ENCODE results near the gene EPB41L5. TPM values are rescaled to one million over a fixed set of nuclear protein-coding genes. Genes with fewer than 3 reads are reported as not detected.

The EPB41L5 gene
- total and polyA plus RNA-seq, 9 of the 15 experiments (the other 6 are each of a cell fraction or from before 2014, with no cell fraction given): 2.3 to 14.1 (median 8.2) TPM

DNA sequence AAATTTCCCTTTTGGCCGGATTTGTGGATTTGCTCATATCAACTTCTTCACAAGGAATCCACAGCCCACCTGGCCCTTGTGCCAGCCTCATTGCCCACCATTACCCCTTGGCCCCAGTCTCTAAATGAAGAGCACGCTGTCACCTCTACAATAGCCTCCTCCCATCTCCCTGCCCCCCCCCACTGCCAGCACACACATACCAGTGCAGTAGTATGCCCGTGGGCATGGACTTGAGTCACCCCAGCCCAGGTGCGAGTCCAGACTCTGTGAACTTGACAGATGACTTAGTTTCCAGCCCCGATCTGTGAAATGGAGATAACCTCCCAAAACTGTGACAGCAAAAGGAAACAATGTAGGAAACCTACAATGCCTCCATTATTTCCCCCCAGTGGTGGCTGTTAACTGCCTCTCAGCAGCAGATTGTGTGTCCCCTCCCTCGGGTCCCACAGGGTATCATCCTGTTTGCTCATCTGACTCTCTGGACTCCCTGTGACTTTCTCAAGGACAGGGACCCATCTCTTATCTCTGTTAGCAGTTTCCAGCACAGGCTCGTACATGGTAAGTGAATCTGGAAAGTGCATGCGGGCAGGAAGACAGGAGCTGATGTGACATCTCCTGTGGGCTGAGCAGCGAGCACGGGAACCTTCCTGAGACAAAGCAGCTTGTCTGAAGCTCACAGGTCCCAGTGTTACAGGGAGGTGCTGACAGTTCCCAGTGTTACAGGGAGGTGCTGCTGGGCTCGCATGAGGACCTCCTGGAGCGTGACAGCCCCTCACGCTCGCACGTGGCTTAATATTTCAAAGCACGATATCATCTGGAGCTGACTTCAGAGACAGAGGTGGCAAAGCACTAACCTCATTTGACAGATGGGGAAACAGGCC, 214.5 kb downstream of the EPB41L5 start:
- ATAC-seq (peak; percentile 26), DNase-seq (ENCODE audit: extremely low read depth in 1 of 4, low spot score in 3 of 4) (peak in 2 of 4 experiments; percentile 49 to 79), FAIRE-seq (peak; percentile 80)
- Histone ChIP-seq H3K9ac (ENCODE audit: insufficient read depth in 1 of 2, low read depth in 2 of 2, low read length in 2 of 2) (peak overlapping the region in 1 of 2 experiments; percentile 83; a peak in 2 of 4 replicates), H2AFZ (ENCODE audit: low read depth, low read length) (peak overlapping the region; percentile 77), H3K4me3 (no peak overlapping the region), H3K79me2 (ENCODE audit: control insufficient read depth, insufficient read depth, low read length) (peaks cover 6% of the 10 kb centered on the region), H3K9me3 (replicated peaks; ENCODE audit: control insufficient read depth, insufficient read depth, low read depth, low read length) (0 out of 2 replicates have a peak, but pooled peaks cover under 1% of the 10 kb centered on the region), H3K9me1 (ENCODE audit: control insufficient read depth, insufficient read depth, low read length) (no peaks in the 10 kb centered on the region), H3K36me3 (ENCODE audit: control insufficient read depth, insufficient read depth, low read length) (no peaks in the 10 kb centered on the region), H3K27ac (ENCODE audit: extremely low read depth, low read depth, low read length) (no peak overlapping the region), H3K4me2 (ENCODE audit: insufficient read depth, low read length) (peak overlapping the region; percentile 61; the same call in 1 of the 2 replicates), H3K4me1 (replicated peaks in 1 of 2; ENCODE audit: control insufficient read depth in 2 of 2, insufficient read depth in 2 of 2, low read length in 2 of 2) (peaks cover 27 to 34% of the 10 kb centered on the region in 2 experiments), H4K20me1 (replicated peaks; ENCODE audit: control insufficient read depth, insufficient read depth, low read length) (no peaks in the 10 kb centered on the region), H3K27me3 (ENCODE audit: control insufficient read depth in 2 of 2, insufficient read depth in 2 of 2, low read length in 2 of 2) (no peaks in the 10 kb centered on the region; a peak in 1 of 5 replicates)
- ChIA-PET POLR2A (interaction anchor here (0.6 to 1.2 kb wide), 4 partner anchors 9 to 115 kb away, joined by 3 to 4 read pairs (median 3); no protein-coding TSS in a partner anchor), CTCF (ENCODE audit: low intra/inter-chr PET ratio) (no interaction called here)
- intact Hi-C loops (cut with micrococcal nuclease) (no loop called here), in situ Hi-C loops (cut with MboI) (no loop called here)
- BruUV-seq (replicated peaks): no TSS peak
- 14% methylated on average over 16 of the region's 16 CpGs for WGBS (ENCODE audit: insufficient coverage, low coverage, missing lambda C conversion rate)
- 0 out of 2 replicates have a peak, but pooled peaks have one; percentile 18 for TF ChIP-seq ETV1 (tag; conservative IDR thresholded peaks at IDR 0.05; ENCODE audit: low read depth)
- 0 out of 2 replicates have a peak, but pooled peaks have one; percentile 50 for TF ChIP-seq DPF2 (IDR thresholded peaks at IDR 0.05)
- peak; percentile 65 for TF ChIP-seq ZEB2 (IDR thresholded peaks at IDR 0.05)
- TF ChIP-seq CTBP1 (IDR thresholded peaks at IDR 0.05; ENCODE audit: borderline replicate concordance): peak; percentile 98
- TF ChIP-seq CBFA2T3 (IDR thresholded peaks at IDR 0.05): peak; percentile 83
- TF ChIP-seq, protein P1, sequence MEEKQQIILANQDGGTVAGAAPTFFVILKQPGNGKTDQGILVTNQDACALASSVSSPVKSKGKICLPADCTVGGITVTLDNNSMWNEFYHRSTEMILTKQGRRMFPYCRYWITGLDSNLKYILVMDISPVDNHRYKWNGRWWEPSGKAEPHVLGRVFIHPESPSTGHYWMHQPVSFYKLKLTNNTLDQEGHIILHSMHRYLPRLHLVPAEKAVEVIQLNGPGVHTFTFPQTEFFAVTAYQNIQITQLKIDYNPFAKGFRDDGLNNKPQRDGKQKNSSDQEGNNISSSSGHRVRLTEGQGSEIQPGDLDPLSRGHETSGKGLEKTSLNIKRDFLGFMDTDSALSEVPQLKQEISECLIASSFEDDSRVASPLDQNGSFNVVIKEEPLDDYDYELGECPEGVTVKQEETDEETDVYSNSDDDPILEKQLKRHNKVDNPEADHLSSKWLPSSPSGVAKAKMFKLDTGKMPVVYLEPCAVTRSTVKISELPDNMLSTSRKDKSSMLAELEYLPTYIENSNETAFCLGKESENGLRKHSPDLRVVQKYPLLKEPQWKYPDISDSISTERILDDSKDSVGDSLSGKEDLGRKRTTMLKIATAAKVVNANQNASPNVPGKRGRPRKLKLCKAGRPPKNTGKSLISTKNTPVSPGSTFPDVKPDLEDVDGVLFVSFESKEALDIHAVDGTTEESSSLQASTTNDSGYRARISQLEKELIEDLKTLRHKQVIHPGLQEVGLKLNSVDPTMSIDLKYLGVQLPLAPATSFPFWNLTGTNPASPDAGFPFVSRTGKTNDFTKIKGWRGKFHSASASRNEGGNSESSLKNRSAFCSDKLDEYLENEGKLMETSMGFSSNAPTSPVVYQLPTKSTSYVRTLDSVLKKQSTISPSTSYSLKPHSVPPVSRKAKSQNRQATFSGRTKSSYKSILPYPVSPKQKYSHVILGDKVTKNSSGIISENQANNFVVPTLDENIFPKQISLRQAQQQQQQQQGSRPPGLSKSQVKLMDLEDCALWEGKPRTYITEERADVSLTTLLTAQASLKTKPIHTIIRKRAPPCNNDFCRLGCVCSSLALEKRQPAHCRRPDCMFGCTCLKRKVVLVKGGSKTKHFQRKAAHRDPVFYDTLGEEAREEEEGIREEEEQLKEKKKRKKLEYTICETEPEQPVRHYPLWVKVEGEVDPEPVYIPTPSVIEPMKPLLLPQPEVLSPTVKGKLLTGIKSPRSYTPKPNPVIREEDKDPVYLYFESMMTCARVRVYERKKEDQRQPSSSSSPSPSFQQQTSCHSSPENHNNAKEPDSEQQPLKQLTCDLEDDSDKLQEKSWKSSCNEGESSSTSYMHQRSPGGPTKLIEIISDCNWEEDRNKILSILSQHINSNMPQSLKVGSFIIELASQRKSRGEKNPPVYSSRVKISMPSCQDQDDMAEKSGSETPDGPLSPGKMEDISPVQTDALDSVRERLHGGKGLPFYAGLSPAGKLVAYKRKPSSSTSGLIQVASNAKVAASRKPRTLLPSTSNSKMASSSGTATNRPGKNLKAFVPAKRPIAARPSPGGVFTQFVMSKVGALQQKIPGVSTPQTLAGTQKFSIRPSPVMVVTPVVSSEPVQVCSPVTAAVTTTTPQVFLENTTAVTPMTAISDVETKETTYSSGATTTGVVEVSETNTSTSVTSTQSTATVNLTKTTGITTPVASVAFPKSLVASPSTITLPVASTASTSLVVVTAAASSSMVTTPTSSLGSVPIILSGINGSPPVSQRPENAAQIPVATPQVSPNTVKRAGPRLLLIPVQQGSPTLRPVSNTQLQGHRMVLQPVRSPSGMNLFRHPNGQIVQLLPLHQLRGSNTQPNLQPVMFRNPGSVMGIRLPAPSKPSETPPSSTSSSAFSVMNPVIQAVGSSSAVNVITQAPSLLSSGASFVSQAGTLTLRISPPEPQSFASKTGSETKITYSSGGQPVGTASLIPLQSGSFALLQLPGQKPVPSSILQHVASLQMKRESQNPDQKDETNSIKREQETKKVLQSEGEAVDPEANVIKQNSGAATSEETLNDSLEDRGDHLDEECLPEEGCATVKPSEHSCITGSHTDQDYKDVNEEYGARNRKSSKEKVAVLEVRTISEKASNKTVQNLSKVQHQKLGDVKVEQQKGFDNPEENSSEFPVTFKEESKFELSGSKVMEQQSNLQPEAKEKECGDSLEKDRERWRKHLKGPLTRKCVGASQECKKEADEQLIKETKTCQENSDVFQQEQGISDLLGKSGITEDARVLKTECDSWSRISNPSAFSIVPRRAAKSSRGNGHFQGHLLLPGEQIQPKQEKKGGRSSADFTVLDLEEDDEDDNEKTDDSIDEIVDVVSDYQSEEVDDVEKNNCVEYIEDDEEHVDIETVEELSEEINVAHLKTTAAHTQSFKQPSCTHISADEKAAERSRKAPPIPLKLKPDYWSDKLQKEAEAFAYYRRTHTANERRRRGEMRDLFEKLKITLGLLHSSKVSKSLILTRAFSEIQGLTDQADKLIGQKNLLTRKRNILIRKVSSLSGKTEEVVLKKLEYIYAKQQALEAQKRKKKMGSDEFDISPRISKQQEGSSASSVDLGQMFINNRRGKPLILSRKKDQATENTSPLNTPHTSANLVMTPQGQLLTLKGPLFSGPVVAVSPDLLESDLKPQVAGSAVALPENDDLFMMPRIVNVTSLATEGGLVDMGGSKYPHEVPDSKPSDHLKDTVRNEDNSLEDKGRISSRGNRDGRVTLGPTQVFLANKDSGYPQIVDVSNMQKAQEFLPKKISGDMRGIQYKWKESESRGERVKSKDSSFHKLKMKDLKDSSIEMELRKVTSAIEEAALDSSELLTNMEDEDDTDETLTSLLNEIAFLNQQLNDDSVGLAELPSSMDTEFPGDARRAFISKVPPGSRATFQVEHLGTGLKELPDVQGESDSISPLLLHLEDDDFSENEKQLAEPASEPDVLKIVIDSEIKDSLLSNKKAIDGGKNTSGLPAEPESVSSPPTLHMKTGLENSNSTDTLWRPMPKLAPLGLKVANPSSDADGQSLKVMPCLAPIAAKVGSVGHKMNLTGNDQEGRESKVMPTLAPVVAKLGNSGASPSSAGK (IDR thresholded peaks at IDR 0.05): peak; percentile 70
- TF ChIP-seq ZNF212 (CRISPR knock-in tag; IDR thresholded peaks at IDR 0.05): no peak
- TF ChIP-seq ZFPM2 (CRISPR knock-in tag; IDR thresholded peaks at IDR 0.05): no peak
- no peak for TF ChIP-seq PCBP1 (IDR thresholded peaks at IDR 0.05; ENCODE audit: low read depth, low read length, poor library complexity, severe bottlenecking)
- peak; percentile 98 for TF ChIP-seq MECOM (CRISPR knock-in tag; IDR thresholded peaks at IDR 0.05)
